Activated CD4-positive, alpha-beta T cell treated with anti-CD3 and anti-CD28 coated beads, Interleukin-2, amount 50 U/mL, for 1 hour (primary cell): ENCODE results near the gene ATRNL1.

Experiments used
- DNase-seq: peaks from one replicate; pipeline ENCODE4 v3.0.0-alpha.2; 2020

Gene ATRNL1

GRCh38 chr10:115957786-115958442 is 864.7 kb downstream of the ATRNL1 start:
- DNase-seq = no peak

- no peak for DNase-seq
Measured at GRCh38 chr10:115963848-115964247, 870.7 kb downstream of the ATRNL1 start.

GRCh38 chr10:115964827-115965226 is 871.7 kb downstream of the ATRNL1 start:
- no peak for DNase-seq

- no peak for DNase-seq
Measured at GRCh38 chr10:115965376-115965775, 872.2 kb downstream of the ATRNL1 start.

GRCh38 chr10:115968236-115968635 is 875.1 kb downstream of the ATRNL1 start:
- no peak for DNase-seq

GRCh38 chr10:115969591-115969990 is 876.4 kb downstream of the ATRNL1 start:
- no peak for DNase-seq

GRCh38 chr10:115971921-115972320 is 878.8 kb downstream of the ATRNL1 start:
- no peak for DNase-seq

GRCh38 chr10:115972426-115972825 is 879.3 kb downstream of the ATRNL1 start:
- DNase-seq = no peak

GRCh38 chr10:115974351-115974750 is 881.2 kb downstream of the ATRNL1 start:
- no peak for DNase-seq

- DNase-seq = no peak
Measured at GRCh38 chr10:115974816-115975430, 881.8 kb downstream of the ATRNL1 start.

GRCh38 chr10:115975506-115975905 is 882.3 kb downstream of the ATRNL1 start:
- no peak for DNase-seq

- DNase-seq = no peak
Measured at GRCh38 chr10:115976342-115976741, 883.2 kb downstream of the ATRNL1 start.

- DNase-seq = no peak
Measured at GRCh38 chr10:115977855-115978254, 884.7 kb downstream of the ATRNL1 start.

- no peak for DNase-seq
Measured at GRCh38 chr10:115979576-115979975, 886.4 kb downstream of the ATRNL1 start.

- DNase-seq = no peak
Measured at GRCh38 chr10:115980470-115980869, 887.3 kb downstream of the ATRNL1 start.

GRCh38 chr10:115981081-115981480 is 887.9 kb downstream of the ATRNL1 start:
- DNase-seq = no peak

GRCh38 chr10:115982076-115982475 is 888.9 kb downstream of the ATRNL1 start:
- DNase-seq = no peak

GRCh38 chr10:115982526-115982925 is 889.4 kb downstream of the ATRNL1 start:
- DNase-seq = no peak

GRCh38 chr10:115985786-115986185 is 892.6 kb downstream of the ATRNL1 start:
- DNase-seq = no peak

- no peak for DNase-seq
Measured at GRCh38 chr10:115988380-115988779, 895.2 kb downstream of the ATRNL1 start.

GRCh38 chr10:115989621-115990020 is 896.5 kb downstream of the ATRNL1 start:
- no peak for DNase-seq

GRCh38 chr10:115992236-115992986 is 899.2 kb downstream of the ATRNL1 start:
- DNase-seq = no peak

GRCh38 chr10:115996031-115996430 is 902.9 kb downstream of the ATRNL1 start:
- no peak for DNase-seq

GRCh38 chr10:115998301-115998700 is 905.1 kb downstream of the ATRNL1 start:
- DNase-seq = no peak
